ENCODE results near the gene GLRA1.
"Not testable (repeated sequence)": the region's sequence is repeated elsewhere in the genome, so short reads cannot be mapped to it uniquely, and the experiment has no call there.

Gene GLRA1

GRCh38 chr5:151820271-151820670 is 104.4 kb downstream of the GLRA1 start:
- DNase-seq (ENCODE audit: low read depth, low spot score): no peak

- no peak for DNase-seq (ENCODE audit: low read depth, low spot score)
Measured at GRCh38 chr5:151819830-151820229, 104.8 kb downstream of the GLRA1 start.

GRCh38 chr5:151815051-151815450 is 109.6 kb downstream of the GLRA1 start:
- DNase-seq (ENCODE audit: low read depth, low spot score): no peak

- peak; percentile 62 for DNase-seq (ENCODE audit: low read depth, low spot score)
Measured at GRCh38 chr5:151812757-151813309, 111.8 kb downstream of the GLRA1 start.

GRCh38 chr5:151811593-151812321 is 112.9 kb downstream of the GLRA1 start:
- DNase-seq (ENCODE audit: low read depth, low spot score): peak; percentile 84

GRCh38 chr5:151810897-151811296 is 113.8 kb downstream of the GLRA1 start:
- no peak for DNase-seq (ENCODE audit: low read depth, low spot score)

GRCh38 chr5:151810449-151810848 is 114.2 kb downstream of the GLRA1 start:
- no peak for DNase-seq (ENCODE audit: low read depth, low spot score)

- no peak for DNase-seq (ENCODE audit: low read depth, low spot score)
Measured at GRCh38 chr5:151808451-151809169, 116.0 kb downstream of the GLRA1 start.

GRCh38 chr5:151805414-151806223 is 119.0 kb downstream of the GLRA1 start:
- no peak for DNase-seq (ENCODE audit: low read depth, low spot score)

GRCh38 chr5:151800532-151800931 is 124.1 kb downstream of the GLRA1 start:
- no peak for DNase-seq (ENCODE audit: low read depth, low spot score)

GRCh38 chr5:151799407-151799806 is 125.2 kb downstream of the GLRA1 start:
- no peak for DNase-seq (ENCODE audit: low read depth, low spot score)

- no peak for DNase-seq (ENCODE audit: low read depth, low spot score)
Measured at GRCh38 chr5:151798674-151799073, 126.0 kb downstream of the GLRA1 start.

- no peak for DNase-seq (ENCODE audit: low read depth, low spot score)
Measured at GRCh38 chr5:151795426-151795825, 129.2 kb downstream of the GLRA1 start.

GRCh38 chr5:151793358-151793757 is 131.3 kb downstream of the GLRA1 start:
- DNase-seq (ENCODE audit: low read depth, low spot score): no peak

- DNase-seq (ENCODE audit: low read depth, low spot score): no peak
Measured at GRCh38 chr5:151787817-151788216, 136.8 kb downstream of the GLRA1 start.

- no peak for DNase-seq (ENCODE audit: low read depth, low spot score)
Measured at GRCh38 chr5:151786468-151786867, 138.2 kb downstream of the GLRA1 start.

- DNase-seq (ENCODE audit: low read depth, low spot score): no peak
Measured at GRCh38 chr5:151784141-151784540, 140.5 kb downstream of the GLRA1 start.

GRCh38 chr5:151783664-151784063 is 141.0 kb downstream of the GLRA1 start:
- not testable (repeated sequence) for DNase-seq (ENCODE audit: low read depth, low spot score)

GRCh38 chr5:151781201-151781600 is 143.4 kb downstream of the GLRA1 start:
- DNase-seq (ENCODE audit: low read depth, low spot score): no peak

- no peak for DNase-seq (ENCODE audit: low read depth, low spot score)
Measured at GRCh38 chr5:151780348-151780747, 144.3 kb downstream of the GLRA1 start.

GRCh38 chr5:151779531-151780125 is 145.0 kb downstream of the GLRA1 start:
- DNase-seq (ENCODE audit: low read depth, low spot score): no peak
